ENCODE measurements around the gene IDH2. TPM values are rescaled to one million over a fixed set of nuclear protein-coding genes. Genes with fewer than 3 reads are reported as not detected.

The IDH2 gene
- total and polyA plus RNA-seq, 10 of the 15 experiments (the other 5 are each of a cell fraction or from before 2014, with no cell fraction given), result 2.3 to 358 (median 242) TPM

GRCh38 chr15:90099072-90099867 is 3.0 kb downstream of the IDH2 start:
- Histone ChIP-seq H4K20me1 (ENCODE audit: control insufficient read depth, insufficient read depth) (no peaks in the 10 kb centered on the region), H3K9me3 (replicated peaks; ENCODE audit: control insufficient read depth, insufficient read depth, low read length) (no peaks in the 10 kb centered on the region), H3K4me1 (ENCODE audit: control insufficient read depth, insufficient read depth, low read length) (peaks cover 55% of the 10 kb centered on the region), H3K4me3 (peak overlapping the region; percentile 79), H2AFZ (ENCODE audit: control insufficient read depth, low read depth, low read length) (no peak overlapping the region), H3K9ac (ENCODE audit: control insufficient read depth, insufficient read depth, low read length) (peak overlapping the region; percentile 88), H3K27ac (ENCODE audit: control insufficient read depth, insufficient read depth) (peak overlapping the region; percentile 91), H3K79me2 (ENCODE audit: control insufficient read depth, insufficient read depth, low read length) (peaks cover 65% of the 10 kb centered on the region), H3K27me3 (replicated peaks in 1 of 2; ENCODE audit: control insufficient read depth in 2 of 2, insufficient read depth in 2 of 2, low read length in 1 of 2) (no peaks in the 10 kb centered on the region), H3K36me3 (ENCODE audit: control insufficient read depth in 2 of 2, insufficient read depth in 2 of 2, low read length in 1 of 2) (no peaks in the 10 kb centered on the region), H3K4me2 (ENCODE audit: control insufficient read depth, insufficient read depth) (peak overlapping the region; percentile 94)
- ChIA-PET CTCF (interaction anchor here (0.7 to 2.9 kb wide), 17 partner anchors 11 to 338 kb away, joined by 3 to 13 read pairs (median 4); partner anchors contain the start of genes CIB1 and GDPGP1), RAD21 (ENCODE audit: unreplicated experiment) (interaction anchor here (1.2 to 1.7 kb wide), 12 partner anchors 12 to 205 kb away, joined by 3 to 10 read pairs (median 4); partner anchors contain the start of gene AP3S2), POLR2A (interaction anchor here (0.5 to 2.7 kb wide), 14 partner anchors 11 to 252 kb away, joined by 3 to 13 read pairs (median 5); partner anchors contain the start of genes CIB1, GDPGP1 and ZNF710), SMC1A (ENCODE audit: uncharacterized antibody, unreplicated experiment) (interaction anchor here (0.7 to 2.7 kb wide), 13 partner anchors 28 to 207 kb away, joined by 3 to 10 read pairs (median 3); partner anchors contain the start of gene AP3S2)
- intact Hi-C loops (cut with micrococcal nuclease; ENCODE audit: unreplicated experiment) (loop anchor here (5.0 kb wide), 3 partner anchors 62 to 133 kb away; partner anchors contain the start of genes CIB1, GDPGP1 and ZNF710), in situ Hi-C loops (cut with MboI) (loop anchor here (10.0 kb wide), 1 partner anchor 344 kb away; the partner anchor contains the start of gene MESP1)
- FAIRE-seq (no peak), ATAC-seq (peak; percentile 29), DNase-seq (ENCODE audit: low read depth, low spot score) (no peak)
- 4% methylated on average over 10 of the region's 10 CpGs for WGBS (ENCODE audit: insufficient coverage, insufficient replicate concordance, low lambda C conversion rate, missing lambda C conversion rate)
- BruUV-seq (replicated peaks), result no TSS peak
- TF ChIP-seq TCF12 (IDR thresholded peaks at IDR 0.05; ENCODE audit: low read depth, low read length) (0 out of 2 replicates have a peak, but pooled peaks have one; percentile 42), BRCA1 (IDR thresholded peaks at IDR 0.05; ENCODE audit: low read depth, low read length) (no peak), ZSCAN29 (IDR thresholded peaks at IDR 0.05) (no peak), MTA2 (IDR thresholded peaks at IDR 0.05; ENCODE audit: low read depth) (peak; percentile 21; the same call in 1 of the 2 replicates), PBX3 (IDR thresholded peaks at IDR 0.05; ENCODE audit: insufficient replicate concordance, low read depth, low read length) (peak; percentile 74), BHLHE40 (IDR thresholded peaks at IDR 0.05; ENCODE audit: borderline replicate concordance in 1 of 2, low read depth in 2 of 2, low read length in 1 of 2) (peak in 1 of 2 experiments; percentile 23; a peak in 1 of 4 replicates), RB1 (IDR thresholded peaks at IDR 0.05; ENCODE audit: borderline replicate concordance) (0 out of 2 replicates have a peak, but pooled peaks have one; percentile 13), SRF (IDR thresholded peaks at IDR 0.05; ENCODE audit: low read depth in 2 of 2, low read length in 2 of 2) (peak; percentile 73 to 83), SPI1 (IDR thresholded peaks at IDR 0.05; ENCODE audit: borderline replicate concordance, insufficient read depth, low read depth, low read length) (0 out of 2 replicates have a peak, but pooled peaks have one; percentile 17), TCF3 (IDR thresholded peaks at IDR 0.05; ENCODE audit: borderline replicate concordance, insufficient read depth, low read depth, low read length) (peak; percentile 12; the same call in 1 of the 2 replicates), PML (IDR thresholded peaks at IDR 0.05; ENCODE audit: low read length) (no peak), MTA3 (IDR thresholded peaks at IDR 0.05; ENCODE audit: borderline replicate concordance, low read length) (0 out of 2 replicates have a peak, but pooled peaks have one; percentile 51), DPF2 (IDR thresholded peaks at IDR 0.05) (0 out of 2 replicates have a peak, but pooled peaks have one; percentile 20), HDGF (IDR thresholded peaks at IDR 0.05) (peak; percentile 85), IKZF2 (IDR thresholded peaks at IDR 0.05) (peak in 1 of 2 experiments; percentile 49; a peak in 3 of 4 replicates), MEF2B (IDR thresholded peaks at IDR 0.05; ENCODE audit: partially characterized antibody, poor library complexity, severe bottlenecking) (no peak), RELA (IDR thresholded peaks at IDR 0.05; ENCODE audit: borderline replicate concordance, partially characterized antibody) (no peak), NBN (IDR thresholded peaks at IDR 0.05) (peak; percentile 26; the same call in 1 of the 2 replicates), SMAD1 (IDR thresholded peaks at IDR 0.05; ENCODE audit: low read depth, partially characterized antibody) (no peak), CREM (IDR thresholded peaks at IDR 0.05; ENCODE audit: low read depth) (no peak), EED (IDR thresholded peaks at IDR 0.05; ENCODE audit: low read depth) (peak; percentile 56)
- TF ChIP-seq, protein P1, sequence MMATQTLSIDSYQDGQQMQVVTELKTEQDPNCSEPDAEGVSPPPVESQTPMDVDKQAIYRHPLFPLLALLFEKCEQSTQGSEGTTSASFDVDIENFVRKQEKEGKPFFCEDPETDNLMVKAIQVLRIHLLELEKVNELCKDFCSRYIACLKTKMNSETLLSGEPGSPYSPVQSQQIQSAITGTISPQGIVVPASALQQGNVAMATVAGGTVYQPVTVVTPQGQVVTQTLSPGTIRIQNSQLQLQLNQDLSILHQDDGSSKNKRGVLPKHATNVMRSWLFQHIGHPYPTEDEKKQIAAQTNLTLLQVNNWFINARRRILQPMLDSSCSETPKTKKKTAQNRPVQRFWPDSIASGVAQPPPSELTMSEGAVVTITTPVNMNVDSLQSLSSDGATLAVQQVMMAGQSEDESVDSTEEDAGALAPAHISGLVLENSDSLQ (IDR thresholded peaks at IDR 0.05), result peak; percentile 89

All from GM12878 (cell line).